HCT116 (cell line): Measurements from ENCODE around the gene CREBBP. TPM values are rescaled to one million over a fixed set of nuclear protein-coding genes. Genes with fewer than 3 reads are reported as not detected.

Experiments
- ATAC-seq: fragments of 200-7000 bp; cut with Tn5 transposase; 2 replicates; pipeline ENCODE4 v1.9.1; 2020; ENCODE audit warnings: mild to moderate bottlenecking, moderate library complexity
- BruUV-seq: library from RNA; stranded (reverse); fragments of 400-500 nt; replicated peaks from 2 replicates; lab custom pipeline; 2021; lab: Mats Ljungman, UMichigan
- CTCF ChIA-PET: fragments of 300-600 bp; sonication (Branson Sonifier 250); formaldehyde crosslinking; loops from one replicate; lab custom pipeline; 2021; ENCODE audit warnings: antibody characterized with exemption; lab: Charles Lee
- POLR2A ChIA-PET: fragments of 300-600, 350-600 bp; sonication (Branson Sonifier 250); formaldehyde crosslinking; loops from one replicate; lab custom pipeline; 2021; ENCODE audit warnings: antibody characterized with exemption; lab: Charles Lee
- RAD21 ChIA-PET, 2 experiments: fragments of 300-600 bp; sonication (Branson Sonifier 250); formaldehyde crosslinking; loops; one replicate each; lab custom pipeline; 2023; ENCODE audit warnings: low total read pairs in 2 of 2; ENCODE audit not compliant: uncharacterized antibody in 2 of 2, unreplicated experiment in 2 of 2, low non-redundant PET in 1 of 2; lab: Charles Lee
- DNase-seq: peaks from one replicate; pipeline ENCODE4 v3.0.0-alpha.2; 2010; ENCODE audit warnings: low read depth, low spot score
- H2AFZ ChIP-seq: fragments of 200-600 bp; shearing (Covaris generic), sonication (generic); 2 replicates; pipeline ENCODE4 v1.6.1; 2017; ENCODE audit warnings: low read depth, mixed run types, mixed read lengths, antibody characterized with exemption, low read length; ENCODE audit not compliant: poor library complexity, severe bottlenecking
- H3K27ac ChIP-seq: 2 replicates; pipeline ENCODE4 v1.5.1; 2012; ENCODE audit warnings: low read depth, low read length
- H3K27me3 ChIP-seq: fragments of 200-600 bp; sonication (generic); 2 replicates; pipeline ENCODE4 v1.6.1; 2016; ENCODE audit warnings: mixed run types, low read length, mixed read lengths; ENCODE audit not compliant: insufficient read depth
- H3K36me3 ChIP-seq, 2 experiments: fragments of 200-500 bp in 1 of 2; fragments of 200-600 bp in 1 of 2; sonication (Bioruptor generic) in 1 of 2; sonication (generic) in 1 of 2; 2 replicates each; pipeline versions ENCODE4 v1.5.1 to v1.6.1; 2014 to 2016; ENCODE audit warnings: low read length in 2 of 2, inconsistent platforms in 1 of 2, mixed read lengths in 1 of 2, mixed run types in 1 of 2; ENCODE audit not compliant: insufficient read depth in 2 of 2, control insufficient read depth in 1 of 2
- H3K4me1 ChIP-seq, 2 experiments: fragments of 200-600 bp in 1 of 2; sonication (generic) in 1 of 2; 2 replicates each; pipeline versions ENCODE4 v1.5.1 to v1.6.1; 2012 to 2017; ENCODE audit warnings: low read length in 2 of 2, inconsistent platforms in 1 of 2, mild to moderate bottlenecking in 1 of 2, mixed read lengths in 1 of 2, mixed run types in 1 of 2, moderate library complexity in 1 of 2; ENCODE audit not compliant: insufficient read depth in 2 of 2, control insufficient read depth in 1 of 2
- H3K4me2 ChIP-seq: fragments of 200-600 bp; sonication (generic); 2 replicates; pipeline ENCODE4 v1.6.1; 2017; ENCODE audit warnings: mixed run types, low read length, mixed read lengths
- H3K4me3 ChIP-seq, 2 experiments: fragments of 200-600 bp in 1 of 2; sonication (generic) in 1 of 2; replicated peaks in 1 of 2; 2 replicates each; pipeline ENCODE4 v1.5.1; 2011 to 2016; ENCODE audit warnings: low read length in 2 of 2, control low read depth in 1 of 2, low read depth in 1 of 2, mild to moderate bottlenecking in 1 of 2, mixed read lengths in 1 of 2, mixed run types in 1 of 2
- H3K79me2 ChIP-seq: fragments of 200-600 bp; sonication (generic); 2 replicates; pipeline ENCODE4 v1.6.1; 2017; ENCODE audit warnings: mild to moderate bottlenecking, mixed run types, low read length, moderate library complexity, mixed read lengths; ENCODE audit not compliant: insufficient read depth
- H3K9ac ChIP-seq: fragments of 200-600 bp; sonication (generic); 2 replicates; pipeline ENCODE4 v1.6.1; 2016; ENCODE audit warnings: low read length, mixed read lengths
- H3K9me2 ChIP-seq: fragments of 200-600 bp; sonication (generic), shearing (Covaris generic); 2 replicates; pipeline ENCODE4 v1.6.1; 2017; ENCODE audit warnings: mixed run types, mild to moderate bottlenecking, moderate library complexity; ENCODE audit not compliant: insufficient read depth
- H3K9me3 ChIP-seq, 2 experiments: fragments of 200-500 bp in 1 of 2; fragments of 200-600 bp in 1 of 2; sonication (Bioruptor generic) in 1 of 2; sonication (generic) in 1 of 2; 2 replicates each; pipeline ENCODE4 v1.6.1; 2014 to 2017; ENCODE audit warnings: low read length in 2 of 2, mixed read lengths in 2 of 2, inconsistent platforms in 1 of 2, low read depth in 1 of 2, mild to moderate bottlenecking in 1 of 2, mixed run types in 1 of 2, moderate library complexity in 1 of 2; ENCODE audit not compliant: control insufficient read depth in 1 of 2, insufficient read depth in 1 of 2
- H4K20me1 ChIP-seq: fragments of 200-600 bp; sonication (generic), shearing (Covaris generic); 2 replicates; pipeline ENCODE4 v1.6.1; 2017; ENCODE audit warnings: mixed run types, mild to moderate bottlenecking, moderate library complexity; ENCODE audit not compliant: insufficient read depth
- CBX3 ChIP-seq: IDR thresholded peaks from 2 replicates; pipeline ENCODE4 v1.6.1; 2012; ENCODE audit warnings: low read depth
- CEBPB ChIP-seq: IDR thresholded peaks from 2 replicates; pipeline ENCODE4 v1.6.1; 2012; ENCODE audit warnings: low read depth
- EGR1 ChIP-seq: IDR thresholded peaks from 2 replicates; pipeline ENCODE4 v1.6.1; 2012; ENCODE audit warnings: low read depth
- ELF1 ChIP-seq: IDR thresholded peaks from 2 replicates; pipeline ENCODE4 v1.6.1; 2012; ENCODE audit warnings: low read depth, borderline replicate concordance
- EZH2 ChIP-seq: fragments of 200-600 bp; sonication (generic); IDR thresholded peaks from 2 replicates; pipeline ENCODE4 v1.6.1; 2017; ENCODE audit warnings: antibody characterized with exemption, mixed run types
- EZH2phosphoT487 ChIP-seq: fragments of 200-600 bp; IDR thresholded peaks from 2 replicates; pipeline ENCODE4 v1.6.1; 2018; ENCODE audit warnings: antibody characterized with exemption, borderline replicate concordance
- FOSL1 ChIP-seq: IDR thresholded peaks from 2 replicates; pipeline ENCODE4 v1.6.1; 2012; ENCODE audit warnings: low read depth
- MAX ChIP-seq: IDR thresholded peaks from 2 replicates; pipeline ENCODE4 v1.6.1; 2012
- POLR2A ChIP-seq: IDR thresholded peaks from 2 replicates; pipeline ENCODE4 v1.7.0; 2011; ENCODE audit warnings: borderline replicate concordance; ENCODE audit not compliant: insufficient read depth, insufficient read length; ENCODE audit errors: extremely low read depth
- REST ChIP-seq: IDR thresholded peaks from 2 replicates; pipeline ENCODE4 v1.6.1; 2012; ENCODE audit warnings: low read depth
- SIN3A ChIP-seq: IDR thresholded peaks from 2 replicates; pipeline ENCODE4 v1.6.1; 2012; ENCODE audit warnings: low read depth
- SRF ChIP-seq: IDR thresholded peaks from 2 replicates; pipeline ENCODE4 v1.6.1; 2012; ENCODE audit warnings: low read depth
- TCF7L2 ChIP-seq: IDR thresholded peaks from 2 replicates; pipeline ENCODE4 v1.7.0; 2011; ENCODE audit warnings: borderline replicate concordance, inconsistent platforms; ENCODE audit not compliant: insufficient read depth, insufficient read length; ENCODE audit errors: extremely low read depth
- YY1 ChIP-seq: IDR thresholded peaks from 2 replicates; pipeline ENCODE4 v1.6.1; 2011; ENCODE audit warnings: low read length, low read depth, moderate library complexity, mild to moderate bottlenecking; ENCODE audit not compliant: insufficient replicate concordance; ENCODE audit errors: extremely low read depth
- ZBTB33 ChIP-seq: IDR thresholded peaks from 2 replicates; pipeline ENCODE4 v1.6.1; 2011; ENCODE audit warnings: mild to moderate bottlenecking, low read length, moderate library complexity; ENCODE audit not compliant: insufficient replicate concordance; ENCODE audit errors: extremely low read depth
- ZFX ChIP-seq: fragments of 450-650 bp; IDR thresholded peaks from 2 replicates; pipeline ENCODE4 v1.6.1; 2017
- ZNF274 ChIP-seq: fragments of 200-500 bp; sonication (Bioruptor generic); IDR thresholded peaks from 2 replicates; pipeline ENCODE4 v1.6.1; 2014; ENCODE audit warnings: mild to moderate bottlenecking, low read depth, low read length, inconsistent platforms
- intact Hi-C: fragments of 100-400 bp; cut with micrococcal nuclease; formaldehyde crosslinking; loops from 2 replicates; pipeline ENCODE4 v1.10.0; 2022
- total RNA-seq: library from RNA; stranded (reverse); gene quantifications from one replicate; pipeline ENCODE4 v1.2.1, GENCODE V29; 2021; ENCODE audit not compliant: unreplicated experiment

Gene CREBBP
- total RNA-seq, 1 experiment from 2014 or later = 42.7 TPM

GRCh38 chr16:3725276-3725675 is 155.2 kb downstream of the CREBBP start (continued):
- no peak for TF ChIP-seq ELF1
- TF ChIP-seq ZBTB33 = no peak
- TF ChIP-seq SRF = no peak
- TF ChIP-seq CEBPB = no peak
- TF ChIP-seq POLR2A = no peak
- no peak for TF ChIP-seq REST
- TF ChIP-seq EZH2phosphoT487 = no peak

- ATAC-seq (no peak), DNase-seq (no peak)
- H3K9me3 ChIP-seq = no peaks in the 10 kb centered on the region
- BruUV-seq = no TSS peak
- no peaks in the 10 kb centered on the region for H3K27me3 ChIP-seq
- H3K4me3 ChIP-seq = no peak overlapping the region
- ChIA-PET CTCF (no interaction called here), POLR2A (no interaction called here), RAD21 (no interaction called here)
- no peak overlapping the region for H2AFZ ChIP-seq
- intact Hi-C loops = no loop called here
- peaks cover under 1 to 3% of the 10 kb centered on the region in 2 experiments; a peak in 2 of 4 replicates for H3K36me3 ChIP-seq
- no peak overlapping the region for H3K9ac ChIP-seq
- no peak overlapping the region for H3K27ac ChIP-seq
- TF ChIP-seq ZNF274 (no peak), ZFX (no peak), CEBPB (no peak), MAX (no peak), TCF7L2 (no peak), ELF1 (no peak), YY1 (no peak), FOSL1 (no peak), EZH2 (no peak), SIN3A (no peak), POLR2A (no peak), CBX3 (no peak), EGR1 (no peak)
- peaks cover 4 to 11% of the 10 kb centered on the region in 2 experiments; a peak in 3 of 4 replicates for H3K4me1 ChIP-seq
- no peaks in the 10 kb centered on the region for H3K9me2 ChIP-seq
- H4K20me1 ChIP-seq = no peaks in the 10 kb centered on the region
- H3K4me2 ChIP-seq = no peak overlapping the region
- no peaks in the 10 kb centered on the region; the same call in 1 of the 2 replicates for H3K79me2 ChIP-seq
Measured at GRCh38 chr16:3722508-3722907, 158.0 kb downstream of the CREBBP start.
